Upper lobe of right lung (tissue), 1 donor: ENCODE results near the gene FEN1. TPM values are rescaled to one million over a fixed set of nuclear protein-coding genes. Genes with fewer than 3 reads are reported as not detected.
A peak's percentile ranks its signal among the peaks of the same experiment; 100 is the strongest.

ENCODE experiments used
- ATAC-seq: fragments of 200-7000 bp; cut with Tn5 transposase; one replicate; pipeline ENCODE4 v1.9.1; 2020; ENCODE audit warnings: mild to moderate bottlenecking, moderate library complexity
- DNase-seq: peaks from one replicate; pipeline ENCODE4 v3.0.0-alpha.2; 2020
- H3K27ac ChIP-seq: fragments of 200-600 bp; one replicate; pipeline ENCODE4 v1.8.0; 2022
- H3K27me3 ChIP-seq: fragments of 200-600 bp; one replicate; pipeline ENCODE4 v1.8.0; 2022; ENCODE audit warnings: mild to moderate bottlenecking
- H3K36me3 ChIP-seq: fragments of 200-600 bp; one replicate; pipeline ENCODE4 v1.8.0; 2022
- H3K4me1 ChIP-seq: fragments of 200-600 bp; one replicate; pipeline ENCODE4 v1.8.0; 2022
- H3K4me3 ChIP-seq: fragments of 200-600 bp; one replicate; pipeline ENCODE4 v1.8.0; 2022; ENCODE audit warnings: mild to moderate bottlenecking
- H3K9me3 ChIP-seq: fragments of 200-600 bp; one replicate; pipeline ENCODE4 v1.8.0; 2022
- CTCF ChIP-seq: fragments of 200-600 bp; IDR thresholded peaks from one replicate; pipeline ENCODE4 v1.8.0; 2022; ENCODE audit warnings: antibody characterized with exemption
- intact Hi-C: fragments of 100-400 bp; cut with DNase I; formaldehyde crosslinking; loops from one replicate; pipeline ENCODE4 v1.11.0; 2022
- total RNA-seq: library from RNA; stranded (reverse); fragmentation: NEBNext Ultra II Directional; extraction: Animal tissue kit (Norgen Biotek cat#: 25700); gene quantifications from one replicate; pipeline ENCODE4 v1.2.1, GENCODE V29; 2021
- donor health status: DM: no; HTN: yes; CAD: no; lungs with severe emphysema.

Gene FEN1
- total RNA-seq, 1 donor from 2014 or later, result 4.9 TPM

DNA sequence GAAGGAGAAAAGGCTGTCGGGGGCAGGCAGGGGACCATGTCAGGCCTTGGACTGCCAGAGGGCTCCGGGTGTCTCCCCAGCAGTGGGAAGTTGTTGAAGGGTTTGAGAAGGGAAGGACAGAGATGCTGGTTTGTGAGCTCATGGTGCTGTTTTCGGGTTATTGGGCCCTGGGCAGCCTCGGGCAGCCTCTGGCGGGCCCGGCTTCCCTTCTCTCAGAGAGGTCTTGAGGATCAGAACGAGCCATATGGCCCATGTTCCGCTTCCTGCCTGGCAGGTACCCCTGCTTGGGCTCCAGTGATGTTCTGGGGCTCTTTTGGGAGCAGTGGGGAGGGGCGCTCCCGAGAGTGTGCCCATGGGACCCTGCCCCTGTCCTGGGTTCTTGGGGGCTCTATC lies 30.5 kb upstream of the FEN1 start:
- DNase-seq, result no peak

GRCh38 chr11:61762798-61763197 lies 29.9 kb upstream of the FEN1 start:
- H3K36me3 ChIP-seq, result no peaks in the 10 kb centered on the region
- H3K4me1 ChIP-seq, result no peaks in the 10 kb centered on the region
- intact Hi-C loops, result no loop called here
- peaks cover 6% of the 10 kb centered on the region for H3K27me3 ChIP-seq
- no peak overlapping the region for H3K4me3 ChIP-seq
- H3K27ac ChIP-seq, result no peak overlapping the region
- DNase-seq, result no peak
- no peak for ATAC-seq
- TF ChIP-seq CTCF, result no peak
- no peaks in the 10 kb centered on the region for H3K9me3 ChIP-seq

More for the DNA sequence above, 30.5 kb upstream of the FEN1 start:
- intact Hi-C loops, result no loop called here
- H3K9me3 ChIP-seq, result no peaks in the 10 kb centered on the region
- H3K27me3 ChIP-seq, result peaks cover 10% of the 10 kb centered on the region
- H3K4me1 ChIP-seq, result no peaks in the 10 kb centered on the region
- TF ChIP-seq CTCF, result no peak
- no peaks in the 10 kb centered on the region for H3K36me3 ChIP-seq
- no peak overlapping the region for H3K4me3 ChIP-seq
- H3K27ac ChIP-seq, result no peak overlapping the region
- ATAC-seq, result no peak

GRCh38 chr11:61763930-61764605 lies 28.6 kb upstream of the FEN1 start:
- DNase-seq, result no peak
- no peak for ATAC-seq
- Histone ChIP-seq H3K36me3 (no peaks in the 10 kb centered on the region), H3K4me1 (no peaks in the 10 kb centered on the region), H3K27me3 (peaks cover 5% of the 10 kb centered on the region), H3K4me3 (no peak overlapping the region), H3K27ac (no peak overlapping the region), H3K9me3 (no peaks in the 10 kb centered on the region)
- intact Hi-C loops, result no loop called here
- no peak for TF ChIP-seq CTCF

DNA sequence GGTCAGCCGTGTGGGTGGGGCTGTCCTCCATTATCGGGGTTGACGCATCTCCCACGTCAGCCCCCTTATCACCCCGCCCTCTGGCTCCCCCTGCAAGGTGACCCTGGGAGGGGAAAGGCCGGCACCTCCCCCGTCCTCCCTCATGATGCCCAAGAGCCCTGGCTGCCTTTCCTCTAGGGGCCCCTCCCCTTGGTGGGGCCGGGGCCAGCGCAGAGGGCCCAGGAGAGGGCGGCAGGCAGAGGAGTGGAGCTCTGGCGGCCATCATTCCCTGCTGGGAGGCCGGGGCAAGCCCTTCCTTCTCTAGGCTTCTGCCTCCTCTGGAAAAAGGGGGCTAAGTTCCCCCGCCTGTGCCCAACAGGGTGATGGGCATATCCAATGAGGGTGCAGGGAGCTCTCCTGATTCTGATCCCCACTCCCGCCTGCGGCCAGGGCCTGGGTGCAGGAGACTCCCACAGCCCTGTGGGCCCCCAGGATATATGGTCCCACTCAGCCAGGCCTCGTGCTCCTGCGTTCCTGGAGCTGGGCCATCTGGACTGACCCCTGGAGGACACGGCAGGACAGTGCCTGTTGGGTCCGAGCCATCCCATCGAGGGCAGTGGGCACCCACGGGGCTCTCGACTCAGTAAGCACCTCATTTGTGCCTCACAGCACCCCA lies 28.0 kb upstream of the FEN1 start:
- no peaks in the 10 kb centered on the region for H3K36me3 ChIP-seq
- peaks cover 5% of the 10 kb centered on the region for H3K27me3 ChIP-seq
- no peak overlapping the region for H3K27ac ChIP-seq
- intact Hi-C loops, result no loop called here
- no peak for TF ChIP-seq CTCF
- no peaks in the 10 kb centered on the region for H3K9me3 ChIP-seq
- H3K4me3 ChIP-seq, result no peak overlapping the region
- H3K4me1 ChIP-seq, result no peaks in the 10 kb centered on the region
- ATAC-seq (peak; percentile 20), DNase-seq (no peak)

- H3K4me1 ChIP-seq, result no peaks in the 10 kb centered on the region
- ATAC-seq, result no peak
Measured at GRCh38 chr11:61765550-61766253, 27.0 kb upstream of the FEN1 start.

More at GRCh38 chr11:61765550-61766253, 27.0 kb upstream of the FEN1 start:
- Histone ChIP-seq H3K36me3 (no peaks in the 10 kb centered on the region), H3K27me3 (peaks cover 5% of the 10 kb centered on the region), H3K9me3 (no peaks in the 10 kb centered on the region), H3K4me3 (no peak overlapping the region), H3K27ac (no peak overlapping the region)
- intact Hi-C loops, result no loop called here
- no peak for DNase-seq
- TF ChIP-seq CTCF, result no peak
